Naive B cell (primary cell): ENCODE results near the gene TRIM39. TPM values are rescaled to one million over a fixed set of nuclear protein-coding genes. Genes with fewer than 3 reads are reported as not detected.
A peak's percentile ranks its signal among the peaks of the same experiment; 100 is the strongest.
"Not testable (repeated sequence)": the region's sequence is repeated elsewhere in the genome, so short reads cannot be mapped to it uniquely, and the experiment has no call there.

Experiments
- ATAC-seq, 2 donors: fragments of 150-1000 bp; cut with Tn5 transposase; 2 replicates each; pipeline ENCODE4 v1.10.0; 2021; ENCODE audit warnings: low read depth in 2 of 2, mild to moderate bottlenecking in 2 of 2, moderate library complexity in 2 of 2
- DNase-seq: peaks from one replicate; pipeline ENCODE4 v3.0.0; 2022
- H3K27ac Mint-ChIP-seq, 6 donors: one replicate each; pipeline ENCODE4 v1.8.0; 2020 to 2022; ENCODE audit warnings: mild to moderate bottlenecking in 6 of 6, mixed read lengths in 6 of 6, moderate library complexity in 5 of 6, inconsistent platforms in 2 of 6
- H3K27me3 Mint-ChIP-seq, 3 donors: one replicate each; pipeline ENCODE4 v1.8.0; 2021 to 2022; ENCODE audit warnings: mixed read lengths in 3 of 3, mild to moderate bottlenecking in 1 of 3
- H3K36me3 Mint-ChIP-seq, 2 donors: one replicate each; pipeline ENCODE4 v1.8.0; 2020 to 2022; ENCODE audit warnings: mixed read lengths in 2 of 2, inconsistent platforms in 1 of 2, mild to moderate bottlenecking in 1 of 2
- H3K4me1 Mint-ChIP-seq, 3 donors: one replicate each; pipeline ENCODE4 v1.8.0; 2020 to 2022; ENCODE audit warnings: mixed read lengths in 3 of 3, inconsistent platforms in 1 of 3, mild to moderate bottlenecking in 1 of 3, moderate library complexity in 1 of 3
- H3K4me3 Mint-ChIP-seq, 8 donors: one replicate each; pipeline ENCODE4 v1.8.0; 2020 to 2022; ENCODE audit warnings: mild to moderate bottlenecking in 8 of 8, mixed read lengths in 8 of 8, moderate library complexity in 8 of 8, inconsistent platforms in 2 of 8
- H3K9me3 Mint-ChIP-seq, 7 donors: one replicate each; pipeline ENCODE4 v1.8.0; 2020 to 2022; ENCODE audit warnings: mixed read lengths in 7 of 7, mild to moderate bottlenecking in 5 of 7, inconsistent platforms in 2 of 7, moderate library complexity in 1 of 7
- polyA plus RNA-seq, 6 donors: library from polyadenylated mRNA; unstranded; fragments of 300-500 nt; fragmentation: Illumina TruSeq; gene quantifications; one replicate each; pipeline ENCODE4 v1.2.3, GENCODE V29; 2021; ENCODE audit warnings: low read depth in 6 of 6

TRIM39 gene
- polyA plus RNA-seq = 10 to 100 TPM in 4 of 6 donors, 1 to 10 TPM in 2; 8.0 to 16.3 (median 15.0) TPM

DNA sequence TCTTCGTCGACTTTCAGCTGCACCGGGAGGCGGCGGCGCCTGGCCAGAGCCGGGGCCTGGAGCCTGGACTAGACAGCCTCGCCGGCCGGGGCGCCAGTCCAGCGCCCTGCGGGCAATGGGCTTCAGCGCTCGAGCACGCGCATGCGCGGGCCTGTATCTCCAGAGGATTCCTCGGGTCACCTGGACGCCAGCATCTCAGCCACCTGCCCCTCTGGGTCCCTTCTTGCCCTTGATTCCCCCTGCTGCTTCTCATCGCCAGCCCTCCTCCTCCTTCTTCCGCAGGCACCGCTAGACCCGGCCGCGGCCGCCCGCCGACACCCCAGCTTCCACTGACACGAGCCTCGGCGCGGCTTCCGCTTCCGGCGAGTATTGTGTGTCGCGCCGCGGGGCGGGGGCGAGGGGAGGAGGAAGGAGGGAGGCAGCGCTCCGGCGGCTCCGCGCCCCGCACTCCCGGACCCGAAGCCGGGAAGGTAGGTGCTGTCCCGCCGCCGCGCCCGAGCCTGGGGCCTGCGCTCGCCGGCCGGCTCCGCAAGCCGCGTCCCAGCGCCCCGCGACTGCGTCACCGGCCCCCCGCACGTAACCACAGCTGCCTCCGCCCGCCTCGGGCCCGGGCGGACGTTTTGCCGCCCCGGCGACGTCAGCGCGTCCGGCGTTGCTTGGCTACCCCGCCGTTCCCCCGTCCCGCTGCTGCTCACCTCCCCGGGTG lies at the start of gene TRIM39:
Gene TRIM39 (plus strand): TSS at position 402 of the 706 bp plus-strand sequence. CDS start 2,391 bp downstream, outside the sequence.
- peaks cover 13 to 22% of the 10 kb centered on the region in 2 donors for H3K36me3 Mint-ChIP-seq
- H3K9me3 Mint-ChIP-seq = no peaks in the 10 kb centered on the region
- no peaks in the 10 kb centered on the region for H3K27me3 Mint-ChIP-seq
- DNase-seq = peak; percentile 94
- peaks cover 34 to 53% (median 46%) of the 10 kb centered on the region in 3 donors for H3K4me1 Mint-ChIP-seq
- peak within 1 kb of the TSS; percentile 97 to 100 (median 100) for H3K27ac Mint-ChIP-seq
- peak; percentile 68 to 71 for ATAC-seq
- H3K4me3 Mint-ChIP-seq = peak within 1 kb of the TSS; percentile 80 to 99 (median 96)

DNA sequence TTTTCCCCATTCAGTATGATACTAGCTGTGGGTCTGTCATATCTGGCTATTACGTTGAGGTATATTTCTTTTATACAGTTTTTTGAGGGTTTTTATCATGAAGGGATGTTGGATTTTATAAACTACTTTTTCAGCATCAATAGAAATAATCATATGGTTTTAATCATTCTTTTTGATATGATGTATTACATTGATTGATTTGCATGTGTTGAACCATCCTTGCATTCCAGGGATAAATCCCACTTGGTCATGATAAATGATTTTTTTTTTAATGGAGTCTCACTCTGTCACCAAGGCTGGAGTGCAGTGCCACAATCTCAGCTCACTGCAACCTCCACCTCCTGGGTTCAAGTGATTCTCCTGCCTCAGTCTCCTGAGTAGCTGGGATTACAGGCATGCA lies 45.7 kb upstream of the TRIM39 start:
- not testable (repeated sequence) for H3K27ac Mint-ChIP-seq, H3K4me1 Mint-ChIP-seq, ATAC-seq, H3K27me3 Mint-ChIP-seq, H3K4me3 Mint-ChIP-seq, DNase-seq
- Mint-ChIP-seq H3K9me3 (peaks cover 19 to 86% (median 65%) of the 10 kb centered on the region in 7 donors), H3K36me3 (peaks cover 36 to 40% of the 10 kb centered on the region in 2 donors)

GRCh38 chr6:30282522-30282921 lies 44.2 kb upstream of the TRIM39 start:
- H3K9me3 Mint-ChIP-seq = peaks cover 19 to 94% (median 75%) of the 10 kb centered on the region in 7 donors
- ATAC-seq (no peak), DNase-seq (no peak)
- peaks cover 0 to 5% (median 0%) of the 10 kb centered on the region in 3 donors for H3K4me1 Mint-ChIP-seq
- no peaks in the 10 kb centered on the region for H3K27me3 Mint-ChIP-seq
- no peak overlapping the region for H3K4me3 Mint-ChIP-seq
- H3K27ac Mint-ChIP-seq = no peak overlapping the region
- H3K36me3 Mint-ChIP-seq = peaks cover 39 to 48% of the 10 kb centered on the region in 2 donors

DNA sequence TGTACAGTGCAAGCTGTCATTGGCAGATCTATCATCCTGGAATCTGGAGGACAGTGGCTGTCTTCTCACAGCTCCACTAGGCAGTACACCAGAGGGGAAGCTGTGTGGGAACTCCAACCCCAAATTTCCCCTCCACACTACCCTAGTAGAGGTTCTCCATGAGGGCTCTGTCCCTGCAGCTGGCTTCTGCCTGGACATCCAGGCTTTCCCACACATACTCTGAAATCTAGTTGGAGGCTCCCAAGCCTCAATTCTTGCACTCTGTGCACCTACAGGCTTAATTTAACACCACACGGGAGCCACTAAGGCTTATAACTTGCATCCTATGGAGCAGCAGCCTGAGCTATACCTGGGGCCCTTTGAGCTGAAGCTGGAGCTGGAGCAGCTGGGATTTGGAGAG lies 43.0 kb upstream of the TRIM39 start:
- Mint-ChIP-seq H3K4me1 (peaks cover 0 to 5% (median 0%) of the 10 kb centered on the region in 3 donors), H3K9me3 (peaks cover 19 to 92% (median 81%) of the 10 kb centered on the region in 7 donors), H3K4me3 (no peak overlapping the region), H3K27me3 (no peaks in the 10 kb centered on the region), H3K27ac (no peak overlapping the region), H3K36me3 (peaks cover 48 to 60% of the 10 kb centered on the region in 2 donors)
- ATAC-seq (no peak), DNase-seq (no peak)

- Mint-ChIP-seq H3K36me3 (peaks cover 56 to 68% of the 10 kb centered on the region in 2 donors), H3K4me1 (peaks cover 0 to 3% (median 2%) of the 10 kb centered on the region in 3 donors), H3K4me3 (no peak overlapping the region), H3K9me3 (peaks cover 16 to 65% (median 56%) of the 10 kb centered on the region in 7 donors), H3K27me3 (no peaks in the 10 kb centered on the region), H3K27ac (no peak overlapping the region)
- DNase-seq (no peak), ATAC-seq (no peak)
These were observed 39.6 kb upstream of the TRIM39 start for GRCh38 chr6:30287139-30287538.

GRCh38 chr6:30295837-30296236 lies 30.9 kb upstream of the TRIM39 start:
- H3K4me1 Mint-ChIP-seq = peaks cover 0 to 8% (median 7%) of the 10 kb centered on the region in 3 donors

GRCh38 chr6:30304002-30304401 lies 22.7 kb upstream of the TRIM39 start:
- Mint-ChIP-seq H3K27me3 (no peaks in the 10 kb centered on the region), H3K27ac (no peak overlapping the region), H3K36me3 (peaks cover 15 to 29% of the 10 kb centered on the region in 2 donors), H3K4me1 (peaks cover 21 to 35% (median 28%) of the 10 kb centered on the region in 3 donors), H3K9me3 (no peaks in the 10 kb centered on the region), H3K4me3 (no peak overlapping the region)
- DNase-seq = no peak
- no peak for ATAC-seq

More at GRCh38 chr6:30295837-30296236, 30.9 kb upstream of the TRIM39 start:
- H3K9me3 Mint-ChIP-seq = no peaks in the 10 kb centered on the region
- DNase-seq (no peak), ATAC-seq (no peak)
- H3K36me3 Mint-ChIP-seq = peaks cover 11 to 15% of the 10 kb centered on the region in 2 donors
- no peaks in the 10 kb centered on the region for H3K27me3 Mint-ChIP-seq
- peak overlapping the region in 1 of 6 donors; percentile 83 for H3K27ac Mint-ChIP-seq
- no peak overlapping the region for H3K4me3 Mint-ChIP-seq

- ATAC-seq (no peak), DNase-seq (no peak)
- no peak overlapping the region for H3K4me3 Mint-ChIP-seq
- H3K4me1 Mint-ChIP-seq = peaks cover 33 to 49% (median 39%) of the 10 kb centered on the region in 3 donors
- no peaks in the 10 kb centered on the region for H3K27me3 Mint-ChIP-seq
- H3K27ac Mint-ChIP-seq = no peak overlapping the region
- peaks cover 14 to 24% of the 10 kb centered on the region in 2 donors for H3K36me3 Mint-ChIP-seq
- no peaks in the 10 kb centered on the region for H3K9me3 Mint-ChIP-seq
These were observed 15.6 kb upstream of the TRIM39 start for GRCh38 chr6:30311101-30311500.

DNA sequence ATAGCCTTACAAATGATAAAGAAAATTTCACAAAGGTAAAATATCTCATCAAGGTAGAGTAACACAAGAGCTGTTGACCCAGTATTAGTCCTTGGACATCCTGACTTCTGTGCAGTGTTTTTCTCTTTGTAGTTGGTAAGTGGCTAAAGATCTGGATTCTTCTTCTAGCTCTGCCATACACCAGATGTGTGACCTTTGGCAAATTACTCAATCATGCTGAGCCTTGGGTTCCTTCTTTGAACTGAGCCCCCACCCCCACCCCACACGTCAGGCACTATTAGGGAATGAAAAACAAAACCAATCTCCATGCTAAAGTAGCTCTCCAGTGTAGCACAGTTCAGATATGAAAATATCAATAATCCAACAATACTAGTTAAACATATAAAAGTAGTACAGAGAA lies 15.1 kb upstream of the TRIM39 start:
- Mint-ChIP-seq H3K27ac (no peak overlapping the region), H3K4me1 (peaks cover 33 to 45% (median 36%) of the 10 kb centered on the region in 3 donors), H3K36me3 (peaks cover 12 to 24% of the 10 kb centered on the region in 2 donors), H3K4me3 (no peak overlapping the region), H3K9me3 (no peaks in the 10 kb centered on the region), H3K27me3 (no peaks in the 10 kb centered on the region)
- ATAC-seq (no peak), DNase-seq (no peak)

- Mint-ChIP-seq H3K36me3 (peaks cover 9 to 24% of the 10 kb centered on the region in 2 donors), H3K4me3 (no peak overlapping the region), H3K27ac (no peak overlapping the region), H3K9me3 (no peaks in the 10 kb centered on the region), H3K4me1 (peaks cover 32 to 40% (median 35%) of the 10 kb centered on the region in 3 donors), H3K27me3 (no peaks in the 10 kb centered on the region)
- ATAC-seq = no peak
- DNase-seq = no peak
These were observed 14.5 kb upstream of the TRIM39 start for GRCh38 chr6:30312266-30312665.

- DNase-seq = no peak
- no peak for ATAC-seq
- peaks cover 9 to 24% of the 10 kb centered on the region in 2 donors for H3K36me3 Mint-ChIP-seq
- no peak overlapping the region for H3K4me3 Mint-ChIP-seq
- no peaks in the 10 kb centered on the region for H3K9me3 Mint-ChIP-seq
- peak overlapping the region in 1 of 6 donors; percentile 27 for H3K27ac Mint-ChIP-seq
- peaks cover 33 to 43% (median 36%) of the 10 kb centered on the region in 3 donors for H3K4me1 Mint-ChIP-seq
- no peaks in the 10 kb centered on the region for H3K27me3 Mint-ChIP-seq
These were observed 13.9 kb upstream of the TRIM39 start for GRCh38 chr6:30312676-30313321.

DNA sequence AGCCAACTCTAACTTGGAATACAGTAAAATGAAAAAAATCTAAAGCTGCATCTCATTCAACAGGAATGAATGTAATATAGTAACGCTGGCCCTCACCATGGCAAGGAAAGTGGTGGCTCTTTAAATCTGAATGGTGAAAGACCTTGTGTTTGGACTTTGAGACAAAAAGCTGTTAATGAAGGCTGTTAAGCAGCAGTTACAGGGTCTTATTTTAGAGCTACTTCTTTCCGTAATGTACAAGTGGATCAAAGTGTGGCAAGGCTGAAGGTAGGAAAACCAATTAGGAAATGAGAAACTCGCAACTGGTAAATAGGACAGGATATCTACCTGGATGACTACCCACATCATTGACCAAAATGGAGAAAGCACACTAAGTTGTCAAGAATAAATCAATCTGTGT lies 11.6 kb upstream of the TRIM39 start:
- H3K9me3 Mint-ChIP-seq = no peaks in the 10 kb centered on the region
- H3K27ac Mint-ChIP-seq = no peak overlapping the region
- H3K36me3 Mint-ChIP-seq = peaks cover 0 to 12% of the 10 kb centered on the region in 2 donors
- peaks cover 33 to 48% (median 39%) of the 10 kb centered on the region in 3 donors for H3K4me1 Mint-ChIP-seq
- no peak overlapping the region for H3K4me3 Mint-ChIP-seq
- DNase-seq (no peak), ATAC-seq (no peak)
- no peaks in the 10 kb centered on the region for H3K27me3 Mint-ChIP-seq

DNA sequence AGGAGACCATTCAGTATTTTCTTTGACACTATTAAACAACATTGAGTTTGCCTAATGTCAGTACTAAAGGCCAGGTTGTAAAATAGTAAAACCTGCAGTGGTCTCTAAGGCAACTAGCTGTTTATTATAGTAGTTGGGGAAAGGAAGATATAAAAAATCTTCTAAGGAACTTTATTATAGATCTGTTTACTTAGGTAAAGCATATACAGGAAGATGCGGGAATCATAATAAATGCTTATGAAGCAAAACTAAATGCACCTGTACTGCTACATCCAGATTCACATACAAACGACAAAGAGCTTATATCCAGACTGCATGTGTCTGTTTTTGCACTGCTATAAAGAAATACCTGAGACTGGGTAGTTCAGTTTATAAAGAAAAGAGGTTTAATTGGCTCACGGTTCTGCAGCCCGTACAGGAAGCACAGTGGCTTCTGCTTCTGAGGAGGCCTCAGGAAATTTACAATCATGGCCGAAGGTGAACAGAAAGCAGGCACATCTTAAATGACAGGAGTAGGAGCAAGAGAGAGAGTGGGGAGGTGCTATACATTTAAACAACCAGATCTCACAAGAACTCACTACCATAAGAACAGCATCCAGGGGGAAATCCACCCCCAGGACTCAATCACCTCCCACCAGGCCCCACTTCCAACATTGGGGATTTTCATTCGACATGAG lies 8.7 kb upstream of the TRIM39 start:
- no peak for DNase-seq
- peaks cover 52 to 60% (median 53%) of the 10 kb centered on the region in 3 donors for H3K4me1 Mint-ChIP-seq
- peaks cover 0 to 4% of the 10 kb centered on the region in 2 donors for H3K36me3 Mint-ChIP-seq

More for the DNA sequence above, 8.7 kb upstream of the TRIM39 start:
- H3K27ac Mint-ChIP-seq = peak overlapping the region in 4 of 6 donors; percentile 36 to 82 (median 62)
- H3K9me3 Mint-ChIP-seq = no peaks in the 10 kb centered on the region
- ATAC-seq = no peak
- no peaks in the 10 kb centered on the region for H3K27me3 Mint-ChIP-seq
- peak overlapping the region in 2 of 8 donors; percentile 5 to 37 for H3K4me3 Mint-ChIP-seq
